Endothelial cell of umbilical vein (primary cell): ENCODE results near the gene RHOV. TPM values are rescaled to one million over a fixed set of nuclear protein-coding genes. Genes with fewer than 3 reads are reported as not detected.

ENCODE experiments used
- BruUV-seq: library from RNA; stranded (reverse); fragments of 400-500 nt; replicated peaks from 2 replicates; lab custom pipeline; 2021; lab: Mats Ljungman, UMichigan
- CTCF ChIA-PET: fragments of 300-600, 350-600 bp; sonication (Branson Sonifier 250); formaldehyde crosslinking; loops from one replicate; lab custom pipeline; 2021; ENCODE audit warnings: antibody characterized with exemption, inconsistent platforms; lab: Charles Lee
- POLR2A ChIA-PET: fragments of 300-600, 350-600 bp; sonication (Branson Sonifier 250); formaldehyde crosslinking; loops from one replicate; lab custom pipeline; 2021; ENCODE audit warnings: antibody characterized with exemption, inconsistent platforms; lab: Charles Lee
- DNase-seq: peaks from one replicate; pipeline ENCODE4 v3.0.0-alpha.2; 2011; ENCODE audit warnings: low read depth, low spot score
- FAIRE-seq: peaks from 2 replicates; lab custom pipeline; 2011; peaks lifted over from hg19 to GRCh38; lab: Jason Lieb, UNC
- H2AFZ ChIP-seq: 2 replicates; pipeline ENCODE4 v1.6.0; 2012; ENCODE audit warnings: low read depth, low read length, control low read depth, inconsistent platforms
- H3K27ac ChIP-seq: 2 replicates; pipeline ENCODE4 v1.5.1; 2011; ENCODE audit warnings: low read depth, mild to moderate bottlenecking, control low read depth, low read length, moderate library complexity; ENCODE audit not compliant: insufficient read depth
- H3K27me3 ChIP-seq, 2 experiments: 2 replicates each; pipeline versions ENCODE4 v1.6.0 to v1.6.1; 2011; ENCODE audit warnings: low read length in 2 of 2, mixed read lengths in 1 of 2; ENCODE audit not compliant: control insufficient read depth in 2 of 2, insufficient read depth in 2 of 2
- H3K36me3 ChIP-seq, 2 experiments: 2 replicates in 1 of 2; 3 replicates in 1 of 2; pipeline ENCODE4 v1.5.1; 2011; ENCODE audit warnings: low read length in 2 of 2, mild to moderate bottlenecking in 1 of 2, moderate library complexity in 1 of 2; ENCODE audit not compliant: control insufficient read depth in 2 of 2, insufficient read depth in 2 of 2; ENCODE audit errors: extremely low read depth in 1 of 2
- H3K4me1 ChIP-seq: 3 replicates; pipeline ENCODE4 v1.5.1; 2011; ENCODE audit warnings: mild to moderate bottlenecking, low read length; ENCODE audit not compliant: control insufficient read depth, insufficient read depth; ENCODE audit errors: extremely low read depth
- H3K4me2 ChIP-seq: 2 replicates; pipeline ENCODE4 v1.6.1; 2011; ENCODE audit warnings: low read length, control low read depth, mixed read lengths; ENCODE audit not compliant: insufficient read depth
- H3K4me3 ChIP-seq, 3 experiments: fragments of 200-600 bp in 1 of 3; sonication (generic), shearing (Covaris generic) in 1 of 3; replicated peaks in 1 of 3; 2 replicates each; pipeline ENCODE4 v1.5.1; 2011 to 2016; ENCODE audit warnings: control low read depth in 3 of 3, low read length in 3 of 3, mild to moderate bottlenecking in 2 of 3, inconsistent platforms in 1 of 3, low read depth in 1 of 3, moderate library complexity in 1 of 3; ENCODE audit not compliant: insufficient read depth in 1 of 3
- H3K79me2 ChIP-seq: 2 replicates; pipeline ENCODE4 v1.6.0; 2012; ENCODE audit warnings: low read length, inconsistent platforms; ENCODE audit not compliant: control insufficient read depth, insufficient read depth
- H3K9ac ChIP-seq: replicated peaks from 2 replicates; pipeline ENCODE3; 2011; ENCODE audit warnings: low read length, control low read depth; ENCODE audit not compliant: insufficient read depth; ENCODE audit errors: extremely low read depth
- H3K9me1 ChIP-seq: replicated peaks from 3 replicates; pipeline ENCODE4 v1.6.0; 2011; ENCODE audit warnings: mild to moderate bottlenecking, low read length; ENCODE audit not compliant: control insufficient read depth, insufficient read depth; ENCODE audit errors: extremely low read depth
- H3K9me3 ChIP-seq: replicated peaks from 2 replicates; pipeline ENCODE4 v1.5.1; 2012; ENCODE audit warnings: low read length, inconsistent platforms; ENCODE audit not compliant: control insufficient read depth, insufficient read depth
- H4K20me1 ChIP-seq: replicated peaks from 2 replicates; pipeline ENCODE3; 2011; ENCODE audit warnings: mild to moderate bottlenecking, low read length; ENCODE audit not compliant: control insufficient read depth, insufficient read depth; ENCODE audit errors: extremely low read depth
- EZH2 ChIP-seq: IDR thresholded peaks from 2 replicates; pipeline ENCODE4 v1.6.1; 2012; ENCODE audit warnings: borderline replicate concordance, low read depth, mild to moderate bottlenecking, moderate library complexity, low read length, inconsistent platforms; ENCODE audit not compliant: severe bottlenecking
- FOS ChIP-seq: IDR thresholded peaks from 2 replicates; pipeline ENCODE4 v1.6.1; 2011; ENCODE audit warnings: mild to moderate bottlenecking, low read length, moderate library complexity, borderline replicate concordance; ENCODE audit not compliant: insufficient read depth
- GATA2 ChIP-seq: IDR thresholded peaks from 2 replicates; pipeline ENCODE4 v1.7.0; 2011; ENCODE audit warnings: low read depth, mild to moderate bottlenecking, moderate library complexity, mixed read lengths, low read length; ENCODE audit not compliant: insufficient read length, insufficient read depth
- JUN ChIP-seq: IDR thresholded peaks from 2 replicates; pipeline ENCODE4 v1.6.1; 2011; ENCODE audit warnings: borderline replicate concordance, low read depth; ENCODE audit not compliant: insufficient read length, insufficient read depth
- MYC ChIP-seq: IDR thresholded peaks from one replicate; pipeline ENCODE4 v1.6.1; 2011; ENCODE audit warnings: mild to moderate bottlenecking, low read depth, low read length
- POLR2A ChIP-seq: IDR thresholded peaks from 2 replicates; pipeline ENCODE4 v1.6.1; 2012; ENCODE audit warnings: low read depth, mild to moderate bottlenecking, control low read depth, low read length
- dilution Hi-C: fragments of 300-500 bp; cut with MboI; formaldehyde crosslinking; loops from one replicate; pipeline ENCODE4 v1.15.0; 2019; ENCODE audit warnings: low sequenced_read_pairs; ENCODE audit not compliant: extremely low pct_ligation_motif_present
- intact Hi-C: fragments of 100-400 bp; cut with micrococcal nuclease; formaldehyde crosslinking; loops from one replicate; pipeline ENCODE4 v1.10.0; 2022
- polyA plus RNA-seq, 4 experiments: library from polyadenylated mRNA; depleted of rRNA in 3 of 4; stranded (reverse) in 3 of 4; unstranded in 1 of 4; fragments of >200 nt; gene quantifications; 2 replicates each; pipeline versions ENCODE4 v1.2.1 to v1.2.3, GENCODE V29; 2011 to 2012; ENCODE audit warnings: missing spikeins in 1 of 4
- total RNA-seq: library from RNA; stranded (reverse); gene quantifications from 2 replicates; pipeline ENCODE4 v1.2.3, GENCODE V29; 2021
- TF ChIP-seq, protein P1 (sequence below): IDR thresholded peaks from 2 replicates; pipeline ENCODE4 v1.6.1; 2011; ENCODE audit not compliant: insufficient read depth, insufficient read length

The RHOV gene
- total and polyA plus RNA-seq, 2 donors (not counting 3 experiments of a cell fraction or from before 2014, with no cell fraction given) = 0.15 to 0.20 TPM

DNA sequence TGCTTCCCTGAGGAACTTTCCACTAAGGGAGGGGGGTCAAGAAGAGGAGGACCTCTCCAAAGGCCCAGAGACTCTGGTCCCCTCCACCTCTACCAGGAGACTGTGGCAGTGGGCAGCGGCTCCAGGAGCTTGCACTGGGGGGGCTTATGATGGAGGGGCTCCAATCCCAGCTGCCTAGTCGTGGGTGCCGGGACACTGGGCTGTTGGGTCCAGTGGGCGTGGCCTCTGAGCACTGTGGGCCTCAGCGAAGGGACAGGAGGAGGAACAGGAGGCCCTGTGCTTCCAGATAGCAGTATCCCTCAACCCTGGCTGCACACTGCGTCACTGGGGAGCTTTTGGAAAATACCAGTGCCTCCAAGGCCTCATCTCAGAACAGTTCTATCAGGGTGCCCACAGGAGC lies 41.6 kb upstream of the RHOV start:
- Histone ChIP-seq H3K4me1 (peaks cover 41% of the 10 kb centered on the region), H3K4me2 (no peak overlapping the region), H3K79me2 (no peaks in the 10 kb centered on the region), H3K27me3 (no peaks in the 10 kb centered on the region), H2AFZ (no peak overlapping the region), H3K4me3 (no peak overlapping the region), H3K9ac (no peak overlapping the region), H3K9me3 (no peaks in the 10 kb centered on the region), H3K27ac (peak overlapping the region; percentile 69), H3K36me3 (no peaks in the 10 kb centered on the region), H4K20me1 (no peaks in the 10 kb centered on the region), H3K9me1 (no peaks in the 10 kb centered on the region)
- ChIA-PET POLR2A (interaction anchor here (1.1 to 1.7 kb wide), 5 partner anchors 10 to 26 kb away, joined by 3 to 19 read pairs (median 4); partner anchors contain the start of gene DLL4), CTCF (interaction anchor here (0.9 to 6.5 kb wide), 8 partner anchors 9 to 269 kb away, joined by 3 to 100 read pairs (median 9); partner anchors contain the start of genes DLL4 and VPS18)
- TF ChIP-seq MYC (no peak), FOS (no peak), JUN (no peak), EZH2 (no peak), POLR2A (no peak), GATA2 (no peak)
- TF ChIP-seq, protein P1, sequence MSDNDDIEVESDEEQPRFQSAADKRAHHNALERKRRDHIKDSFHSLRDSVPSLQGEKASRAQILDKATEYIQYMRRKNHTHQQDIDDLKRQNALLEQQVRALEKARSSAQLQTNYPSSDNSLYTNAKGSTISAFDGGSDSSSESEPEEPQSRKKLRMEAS = no peak
- intact Hi-C loops (loop anchor here (2.0 kb wide), 1 partner anchor 15 kb away; no protein-coding TSS in a partner anchor), dilution Hi-C loops (no loop called here)
- DNase-seq (no peak), FAIRE-seq (no peak)
- BruUV-seq = no TSS peak
